Breast epithelium (tissue), 4 donors: ENCODE measurements around the gene SEL1L3. TPM values are rescaled to one million over a fixed set of nuclear protein-coding genes. Genes with fewer than 3 reads are reported as not detected.

ENCODE experiments used
- DNase-seq, 2 donors: peaks; one replicate each; pipeline ENCODE4 v3.0.0-alpha.2; 2019; ENCODE audit warnings: low spot score in 2 of 2
- H3K27ac ChIP-seq, 2 donors: fragments of 200-600 bp; sonication (generic) in 1 of 2; one replicate each; pipeline ENCODE4 v1.5.1; 2016 to 2019; ENCODE audit warnings: mild to moderate bottlenecking in 1 of 2
- H3K27me3 ChIP-seq, 2 donors: fragments of 200-600 bp; sonication (generic) in 1 of 2; one replicate each; pipeline versions ENCODE4 v1.5.1 to v1.6.0; 2017 to 2019; ENCODE audit warnings: control low read depth in 1 of 2, mild to moderate bottlenecking in 1 of 2
- H3K36me3 ChIP-seq: fragments of 200-600 bp; one replicate; pipeline ENCODE4 v1.5.1; 2019
- H3K4me1 ChIP-seq, 2 donors: fragments of 200-600 bp; sonication (generic); one replicate each; pipeline ENCODE4 v1.5.1; 2016 to 2019; ENCODE audit warnings: control low read depth in 1 of 2
- H3K4me3 ChIP-seq, 3 donors: fragments of 200-600 bp; sonication (generic); 1 replicate in 2 of 3; 2 replicates in 1 of 3; pipeline ENCODE4 v1.5.1; 2016 to 2019; ENCODE audit warnings: mild to moderate bottlenecking in 3 of 3, moderate library complexity in 2 of 3
- H3K9me3 ChIP-seq, 2 donors: fragments of 200-600 bp; sonication (generic) in 1 of 2; one replicate each; pipeline ENCODE4 v1.5.1; 2016 to 2019; ENCODE audit warnings: control low read depth in 1 of 2
- CTCF ChIP-seq, 3 donors: fragments of 450-650 bp; IDR thresholded peaks; one replicate each; pipeline ENCODE4 v1.5.1; 2016 to 2017; ENCODE audit warnings: antibody characterized with exemption in 3 of 3, mild to moderate bottlenecking in 3 of 3, moderate library complexity in 3 of 3
- POLR2A ChIP-seq: fragments of 450-650 bp; IDR thresholded peaks from one replicate; pipeline ENCODE4 v1.6.1; 2016; ENCODE audit warnings: antibody characterized with exemption, mild to moderate bottlenecking, moderate library complexity
- POLR2AphosphoS5 ChIP-seq, 3 donors: sonication (generic); formaldehyde crosslinking; IDR thresholded peaks; one replicate each; pipeline ENCODE4 v1.6.1; 2017; ENCODE audit warnings: antibody characterized with exemption in 3 of 3
- intact Hi-C: fragments of 100-400 bp; cut with DNase I; formaldehyde crosslinking; loops from one replicate; pipeline ENCODE4 v1.15.1; 2023; ENCODE audit warnings: low total_unique reads
- total RNA-seq, 3 donors: library from RNA; depleted of rRNA; stranded (reverse); fragments of >200 nt; gene quantifications; one replicate each; pipeline ENCODE4 v1.1.0, GENCODE V29; 2016

The SEL1L3 gene
- total RNA-seq, 3 donors from 2014 or later: 10.7 to 15.5 (median 14.7) TPM

GRCh38 chr4:25799522-25799921, 63.3 kb downstream of the SEL1L3 start:
- no peak overlapping the region for H3K4me3 ChIP-seq
- H3K36me3 ChIP-seq: no peaks in the 10 kb centered on the region
- intact Hi-C loops: no loop called here
- no peaks in the 10 kb centered on the region for H3K9me3 ChIP-seq
- H3K27ac ChIP-seq: no peak overlapping the region
- TF ChIP-seq POLR2AphosphoS5 (IDR thresholded peaks at IDR 0.05): no peak
- no peak for TF ChIP-seq POLR2A
- TF ChIP-seq CTCF (IDR thresholded peaks at IDR 0.05): no peak
- no peaks in the 10 kb centered on the region for H3K27me3 ChIP-seq
- no peak for DNase-seq
- no peaks in the 10 kb centered on the region for H3K4me1 ChIP-seq

GRCh38 chr4:25797136-25797535, 65.7 kb downstream of the SEL1L3 start:
- Histone ChIP-seq H3K4me1 (no peaks in the 10 kb centered on the region), H3K36me3 (no peaks in the 10 kb centered on the region), H3K4me3 (no peak overlapping the region), H3K27ac (no peak overlapping the region), H3K27me3 (no peaks in the 10 kb centered on the region), H3K9me3 (no peaks in the 10 kb centered on the region)
- intact Hi-C loops: no loop called here
- no peak for TF ChIP-seq CTCF (IDR thresholded peaks at IDR 0.05)
- TF ChIP-seq POLR2AphosphoS5 (IDR thresholded peaks at IDR 0.05): no peak
- TF ChIP-seq POLR2A: no peak
- no peak for DNase-seq

- TF ChIP-seq POLR2AphosphoS5 (IDR thresholded peaks at IDR 0.05) (no peak), CTCF (IDR thresholded peaks at IDR 0.05) (no peak), POLR2A (no peak)
- Histone ChIP-seq H3K27me3 (no peaks in the 10 kb centered on the region), H3K4me3 (no peak overlapping the region), H3K4me1 (no peaks in the 10 kb centered on the region), H3K36me3 (no peaks in the 10 kb centered on the region), H3K27ac (no peak overlapping the region), H3K9me3 (no peaks in the 10 kb centered on the region)
- intact Hi-C loops: no loop called here
- no peak for DNase-seq
These were observed 67.0 kb downstream of the SEL1L3 start for GRCh38 chr4:25795566-25796454.

- no peak overlapping the region for H3K27ac ChIP-seq
- no peaks in the 10 kb centered on the region for H3K4me1 ChIP-seq
- DNase-seq: no peak
- TF ChIP-seq POLR2AphosphoS5 (IDR thresholded peaks at IDR 0.05) (no peak), POLR2A (no peak), CTCF (IDR thresholded peaks at IDR 0.05) (no peak)
- no peaks in the 10 kb centered on the region for H3K36me3 ChIP-seq
- H3K4me3 ChIP-seq: no peak overlapping the region
- H3K27me3 ChIP-seq: no peaks in the 10 kb centered on the region
- no peaks in the 10 kb centered on the region for H3K9me3 ChIP-seq
- intact Hi-C loops: no loop called here
These were observed 67.7 kb downstream of the SEL1L3 start for GRCh38 chr4:25795091-25795490.

- no peak for DNase-seq
- Histone ChIP-seq H3K4me1 (no peaks in the 10 kb centered on the region), H3K27ac (no peak overlapping the region), H3K36me3 (no peaks in the 10 kb centered on the region), H3K27me3 (no peaks in the 10 kb centered on the region), H3K4me3 (no peak overlapping the region), H3K9me3 (no peaks in the 10 kb centered on the region)
- intact Hi-C loops: no loop called here
- TF ChIP-seq CTCF (IDR thresholded peaks at IDR 0.05) (no peak), POLR2AphosphoS5 (IDR thresholded peaks at IDR 0.05) (no peak), POLR2A (no peak)
These were observed 69.9 kb downstream of the SEL1L3 start for GRCh38 chr4:25792876-25793275.
